Retinal pigment epithelial cell (primary cell): ENCODE measurements around the gene LRRC39.

Source experiments
- DNase-seq: peaks from one replicate; pipeline ENCODE4 v3.0.0-alpha.2; 2010; ENCODE audit warnings: low read depth
- H3K4me3 ChIP-seq: 2 replicates; pipeline ENCODE4 v1.5.1; 2011; ENCODE audit warnings: mild to moderate bottlenecking, low read length, control low read depth, moderate library complexity
- CTCF ChIP-seq: conservative IDR thresholded peaks from 2 replicates; pipeline ENCODE4 v1.5.1; 2011; ENCODE audit warnings: low read depth, low read length, control low read depth, inconsistent platforms

The LRRC39 gene

DNA sequence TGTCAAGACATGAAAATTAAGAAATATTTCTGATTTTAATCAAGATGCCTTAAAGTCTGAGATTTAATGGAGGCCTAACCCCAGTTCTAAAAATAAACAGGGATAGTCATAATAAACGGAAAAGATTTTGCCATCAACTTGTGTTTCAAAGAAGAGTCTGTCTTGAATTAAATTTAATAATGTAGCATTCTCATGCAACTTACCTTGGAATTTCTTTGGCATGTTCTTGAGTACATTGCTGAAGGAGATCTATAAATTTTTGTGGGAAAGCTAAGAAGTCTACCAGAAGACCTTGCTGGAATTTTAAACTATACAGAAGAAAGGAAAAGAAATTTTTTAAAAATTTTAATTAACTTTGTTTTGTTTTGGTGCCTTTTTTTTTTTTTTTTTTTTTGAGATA, 55.9 kb downstream of the LRRC39 start:
- no peak for TF ChIP-seq CTCF
- no peak overlapping the region for H3K4me3 ChIP-seq
- no peak for DNase-seq

GRCh38 chr1:100115524-100115923, 62.5 kb downstream of the LRRC39 start:
- no peak for TF ChIP-seq CTCF
- no peak for DNase-seq
- H3K4me3 ChIP-seq: no peak overlapping the region

DNA sequence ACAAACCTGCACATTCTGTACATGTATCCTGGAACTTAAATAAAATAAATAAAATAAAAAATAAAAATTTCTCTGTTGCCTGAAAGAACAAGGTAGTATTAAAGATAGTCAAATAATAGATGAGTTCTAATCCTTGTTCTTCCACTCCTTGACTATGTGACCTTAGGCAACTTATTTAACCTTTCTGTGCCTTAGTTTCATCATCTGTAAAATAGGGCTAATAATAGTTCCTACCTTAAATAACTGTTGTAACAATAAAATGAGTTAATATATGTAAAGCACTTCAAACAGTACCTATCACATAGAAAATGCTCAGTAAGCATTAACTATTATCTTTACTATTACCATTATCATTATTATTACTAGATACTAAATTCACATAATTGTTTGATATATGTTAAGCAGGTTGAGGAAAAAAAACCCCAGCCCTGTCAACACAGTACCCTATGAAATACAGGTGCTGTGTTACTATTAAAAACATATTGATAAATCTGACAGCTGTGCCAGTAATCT, 68.4 kb downstream of the LRRC39 start:
- H3K4me3 ChIP-seq: no peak overlapping the region
- no peak for DNase-seq
- TF ChIP-seq CTCF: no peak

DNA sequence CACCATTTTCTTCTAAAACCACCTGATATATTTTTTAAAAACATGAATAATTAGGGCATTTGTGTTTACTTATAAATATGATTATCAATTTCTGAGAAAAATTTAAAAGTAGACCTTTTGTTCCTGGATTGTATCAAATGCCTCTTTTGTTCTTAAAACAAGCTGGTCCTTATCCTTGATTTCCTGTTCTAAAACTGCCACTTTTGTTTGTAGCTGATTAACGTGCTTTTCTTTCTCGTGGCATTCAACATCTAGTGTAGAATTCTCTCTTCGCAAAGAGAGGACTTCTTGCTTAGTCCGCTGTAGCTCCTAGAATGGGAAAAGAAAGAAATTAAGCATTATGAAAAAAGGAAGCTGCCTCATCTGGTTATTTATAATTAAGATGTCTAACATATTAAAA, 70.4 kb downstream of the LRRC39 start:
- TF ChIP-seq CTCF: no peak
- H3K4me3 ChIP-seq: no peak overlapping the region
- no peak for DNase-seq

DNA sequence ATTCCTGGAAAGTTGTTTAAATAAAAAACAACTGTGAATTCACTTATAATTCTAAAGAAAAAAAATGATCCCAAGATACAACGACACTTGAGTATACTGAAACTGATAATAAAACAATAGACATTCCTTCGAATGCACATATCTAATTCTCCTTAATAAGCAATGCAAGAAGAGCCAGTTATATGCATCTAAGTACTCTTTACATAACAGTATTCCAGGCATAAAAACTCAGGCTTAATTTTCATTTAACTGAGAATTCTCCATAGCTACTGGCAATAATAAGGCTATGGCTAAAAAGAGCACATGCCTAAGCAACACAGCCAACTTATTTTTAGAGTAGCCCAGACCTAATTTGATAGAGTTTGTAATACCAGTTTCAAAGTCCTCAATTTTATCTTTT, 76.5 kb downstream of the LRRC39 start:
- no peak for DNase-seq
- no peak for TF ChIP-seq CTCF
- no peak overlapping the region for H3K4me3 ChIP-seq

DNA sequence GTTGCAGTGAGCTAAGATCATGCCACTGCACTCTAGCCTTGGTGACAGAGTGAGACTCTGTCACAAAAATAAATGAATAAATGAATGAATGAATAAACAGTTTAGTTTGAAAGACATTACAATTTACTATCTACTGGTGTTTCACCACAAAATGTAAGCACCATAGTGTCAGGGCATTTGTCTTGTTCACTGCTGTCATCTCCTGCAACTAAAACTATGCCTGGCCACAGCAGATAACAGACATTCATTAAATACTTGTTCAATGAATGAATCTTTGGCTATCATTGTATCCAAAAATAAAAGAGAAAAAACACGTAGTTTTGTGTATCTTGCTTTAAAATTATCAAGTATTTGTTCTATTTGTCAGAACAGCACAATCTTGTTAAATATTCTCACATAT, 77.9 kb downstream of the LRRC39 start:
- no peak for TF ChIP-seq CTCF
- no peak for DNase-seq
- no peak overlapping the region for H3K4me3 ChIP-seq
